ENCODE data around the gene FBP2.

GRCh38 chr9:94581728-94582127 lies 11.9 kb downstream of the FBP2 start:
- TF ChIP-seq CTCF (IDR thresholded peaks at IDR 0.05; ENCODE audit: low read depth, low read length, poor library complexity, severe bottlenecking) (no peak), EZH2phosphoT487 (IDR thresholded peaks at IDR 0.05; ENCODE audit: borderline replicate concordance, low read length) (no peak)

Data from DOHH2 (cell line).